BJ (cell line): ENCODE data around the gene CAMK2B. TPM values are rescaled to one million over a fixed set of nuclear protein-coding genes. Genes with fewer than 3 reads are reported as not detected.
"Not testable (repeated sequence)": the region's sequence is repeated elsewhere in the genome, so short reads cannot be mapped to it uniquely, and the experiment has no call there.

Source experiments
- CTCF ChIA-PET: fragments of 350-600 bp; formaldehyde crosslinking; extraction: SDS; loops from one replicate; lab custom pipeline; 2021; ENCODE audit warnings: antibody characterized with exemption, inconsistent platforms; lab: Yijun Ruan, JAX
- POLR2A ChIA-PET: fragments of 300-600 bp; sonication (Branson Sonifier 250); formaldehyde crosslinking; extraction: SDS; loops from one replicate; lab custom pipeline; 2021; ENCODE audit warnings: antibody characterized with exemption; lab: Charles Lee
- DNase-seq: peaks from one replicate; pipeline ENCODE4 v3.0.0-alpha.2; 2011; ENCODE audit warnings: low read depth
- H3K27me3 ChIP-seq: 2 replicates; pipeline ENCODE4 v1.6.0; 2011; ENCODE audit warnings: low read length; ENCODE audit not compliant: control insufficient read depth, insufficient read depth
- H3K36me3 ChIP-seq: 2 replicates; pipeline ENCODE4 v1.5.1; 2011; ENCODE audit warnings: low read length; ENCODE audit not compliant: control insufficient read depth, insufficient read depth
- H3K4me3 ChIP-seq: 2 replicates; pipeline ENCODE4 v1.5.1; 2011; ENCODE audit warnings: low read depth, mild to moderate bottlenecking, control low read depth, low read length
- CTCF ChIP-seq: IDR thresholded peaks from 2 replicates; pipeline ENCODE4 v1.5.1; 2011; ENCODE audit warnings: low read depth, mild to moderate bottlenecking, control low read depth, inconsistent platforms, low read length, moderate library complexity; ENCODE audit not compliant: insufficient read depth
- polyA plus RNA-seq: library from polyadenylated mRNA; depleted of rRNA; stranded (reverse); fragments of >200 nt; gene quantifications from 2 replicates; pipeline ENCODE4 v1.2.3, GENCODE V29; 2011

Gene CAMK2B
- polyA plus RNA-seq, 1 experiment = 0.10 TPM

GRCh38 chr7:44175730-44176129, 149.7 kb downstream of the CAMK2B start:
- TF ChIP-seq CTCF = no peak
- Histone ChIP-seq H3K27me3 (peaks cover 7% of the 10 kb centered on the region), H3K4me3 (no peak overlapping the region), H3K36me3 (no peaks in the 10 kb centered on the region)
- POLR2A ChIA-PET = no interaction called here
- DNase-seq = no peak
- CTCF ChIA-PET = interaction anchor here (1.0 to 1.5 kb wide), 3 partner anchors 11 to 45 kb away, joined by 3 to 7 read pairs (median 3); no protein-coding TSS in a partner anchor

- DNase-seq, POLR2A ChIA-PET, CTCF ChIA-PET: not testable (repeated sequence)
Observed at GRCh38 chr7:44174694-44174948, 150.8 kb downstream of the CAMK2B start.

GRCh38 chr7:44173911-44174693, 151.3 kb downstream of the CAMK2B start:
- Histone ChIP-seq H3K27me3 (peaks cover 9% of the 10 kb centered on the region), H3K36me3 (no peaks in the 10 kb centered on the region), H3K4me3 (no peak overlapping the region)
- ChIA-PET CTCF (interaction anchor here (0.9 kb wide), 2 partner anchors 15 to 155 kb away, joined by 3 read pairs; partner anchors contain the start of gene GCK), POLR2A (no interaction called here)
- no peak for DNase-seq
- TF ChIP-seq CTCF = no peak

More at GRCh38 chr7:44174694-44174948, 150.8 kb downstream of the CAMK2B start:
- not testable (repeated sequence) for H3K36me3 ChIP-seq, H3K4me3 ChIP-seq, H3K27me3 ChIP-seq

GRCh38 chr7:44172803-44173424, 152.5 kb downstream of the CAMK2B start:
- ChIA-PET CTCF (interaction anchor here (0.9 to 1.4 kb wide), 3 partner anchors 16 to 154 kb away, joined by 3 read pairs; partner anchors contain the start of gene GCK), POLR2A (no interaction called here)
- no peak for DNase-seq
- no peak overlapping the region for H3K4me3 ChIP-seq
- H3K36me3 ChIP-seq = no peaks in the 10 kb centered on the region
- peaks cover 9% of the 10 kb centered on the region for H3K27me3 ChIP-seq
- no peak for TF ChIP-seq CTCF

- CTCF ChIA-PET = interaction anchor here (1.0 to 1.4 kb wide), 2 partner anchors 24 to 100 kb away, joined by 3 to 4 read pairs; no protein-coding TSS in a partner anchor
- H3K27me3 ChIP-seq = peaks cover 9% of the 10 kb centered on the region
- no peaks in the 10 kb centered on the region for H3K36me3 ChIP-seq
- no peak for TF ChIP-seq CTCF
- no peak for DNase-seq
- POLR2A ChIA-PET = no interaction called here
- H3K4me3 ChIP-seq = no peak overlapping the region
Observed at GRCh38 chr7:44172352-44172751, 153.0 kb downstream of the CAMK2B start.

DNA sequence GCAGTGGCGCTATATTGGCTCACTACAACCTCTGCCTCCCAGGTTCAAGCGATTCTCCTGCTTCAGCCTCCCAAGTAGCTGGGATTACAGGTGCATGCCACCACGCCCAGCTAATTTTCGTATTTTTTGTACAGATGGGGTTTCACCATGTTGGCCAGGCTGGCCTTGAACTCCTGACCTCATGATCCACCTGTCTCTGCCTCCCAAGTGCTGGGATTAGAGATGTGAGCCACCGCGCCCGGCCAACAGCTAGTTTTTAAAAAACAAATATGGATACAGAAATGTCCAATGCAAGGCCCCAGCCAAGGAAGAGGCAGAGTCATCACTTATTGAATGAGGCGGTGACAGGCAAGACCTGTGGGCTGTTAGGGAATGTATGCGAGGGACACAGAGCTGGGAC, 153.5 kb downstream of the CAMK2B start:
- H3K36me3 ChIP-seq, POLR2A ChIA-PET, DNase-seq, H3K4me3 ChIP-seq, H3K27me3 ChIP-seq: not testable (repeated sequence)
- CTCF ChIA-PET = interaction anchor here (1.0 to 1.4 kb wide), 2 partner anchors 24 to 100 kb away, joined by 3 to 4 read pairs; no protein-coding TSS in a partner anchor
